ENCODE measurements around the gene OTUB2.
A peak's percentile ranks its signal among the peaks of the same experiment; 100 is the strongest.

OTUB2 gene

DNA sequence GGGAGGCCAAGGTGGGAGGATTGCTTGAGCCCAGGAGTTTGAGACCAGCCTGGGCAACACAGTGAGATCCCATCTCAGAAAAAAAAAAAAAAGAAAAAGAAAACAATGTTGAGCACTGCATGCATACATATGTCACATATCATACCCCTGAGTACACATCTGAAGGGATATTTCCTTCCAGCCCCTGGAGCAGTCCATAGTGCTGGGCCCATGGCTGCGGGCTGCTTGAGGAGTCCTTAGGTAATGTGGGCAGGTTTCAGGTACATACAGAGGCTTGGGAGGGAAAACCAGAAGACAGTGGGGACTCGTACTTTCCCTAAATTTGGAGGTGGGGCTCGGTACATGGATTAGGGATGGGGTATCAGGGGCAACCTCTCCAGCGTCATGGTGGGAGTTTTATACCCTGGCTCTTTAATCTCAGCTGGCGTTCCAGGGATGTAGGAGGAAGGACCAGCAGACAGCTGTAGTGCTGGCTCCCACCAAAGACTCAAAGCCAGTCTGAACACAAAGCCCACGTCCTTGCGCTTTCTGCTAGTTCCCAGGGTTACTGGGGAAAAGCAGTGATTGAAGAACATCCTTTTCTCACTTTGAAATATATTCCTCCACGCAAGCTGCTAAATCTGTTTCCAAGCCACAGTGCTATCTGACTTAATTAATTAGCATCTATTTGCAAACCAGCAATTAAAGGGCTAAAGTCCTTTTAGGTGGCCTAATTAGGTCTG lies 5.2 kb downstream of the OTUB2 start:
- H2BK120ac ChIP-seq (ENCODE audit: low read depth, low read length): no peak overlapping the region
- no peak overlapping the region for H2BK5ac ChIP-seq (ENCODE audit: low read length)
- no peaks in the 10 kb centered on the region for H3K79me1 ChIP-seq (ENCODE audit: low read depth, low read length)
- no peak overlapping the region for H4K91ac ChIP-seq (ENCODE audit: low read depth, low read length, poor library complexity)
- no peaks in the 10 kb centered on the region for H3K36me3 ChIP-seq (replicated peaks in 1 of 2; ENCODE audit: control insufficient read depth in 2 of 2, insufficient read depth in 2 of 2, low read length in 2 of 2)
- WGBS, 2 donors (ENCODE audit: extremely low coverage in 2 of 2, insufficient read length in 2 of 2, insufficient replicate concordance in 1 of 2): no CpG with 5 or more reads among the region's 8 CpGs
- H4K8ac ChIP-seq (ENCODE audit: low read depth, low read length): no peak overlapping the region
- H3K18ac ChIP-seq (ENCODE audit: low read length): no peak overlapping the region
- no peak overlapping the region for H3K23ac ChIP-seq (ENCODE audit: low read depth, low read length, poor library complexity)
- H2AFZ ChIP-seq (ENCODE audit: low read length): no peak overlapping the region
- no peak overlapping the region for H2AK5ac ChIP-seq (ENCODE audit: low read depth, low read length)
- H3K9ac ChIP-seq (ENCODE audit: low read depth, low read length, poor library complexity): no peak overlapping the region
- no peak for DNase-seq (ENCODE audit: low spot score)
- no peak overlapping the region for H3K4me2 ChIP-seq (ENCODE audit: insufficient read depth, low read length, poor library complexity, severe bottlenecking)
- H3K9me3 ChIP-seq (replicated peaks in 1 of 2; ENCODE audit: control insufficient read depth in 2 of 2, insufficient read depth in 1 of 2, low read depth in 1 of 2, low read length in 2 of 2): peaks cover 2 to 4% of the 10 kb centered on the region in 2 donors
- no peak overlapping the region for H3K4me3 ChIP-seq (ENCODE audit: low read length in 2 of 2)
- no peak overlapping the region for H3K14ac ChIP-seq (ENCODE audit: low read length)
- H3K27me3 ChIP-seq (ENCODE audit: control insufficient read depth in 3 of 3, insufficient read depth in 3 of 3, low read depth in 1 of 3, low read length in 3 of 3): no peaks in the 10 kb centered on the region
- no peak overlapping the region for H2BK15ac ChIP-seq (ENCODE audit: low read length)
- H3K27ac ChIP-seq (replicated peaks; ENCODE audit: low read length): no peak overlapping the region
- H3K4ac ChIP-seq (ENCODE audit: low read length): no peak overlapping the region
- no peak overlapping the region for H2BK12ac ChIP-seq (ENCODE audit: low read length)
- peaks cover 1 to 5% of the 10 kb centered on the region in 2 donors for H3K4me1 ChIP-seq (ENCODE audit: control insufficient read depth in 2 of 2, insufficient read depth in 1 of 2, low read depth in 1 of 2, low read length in 2 of 2)

GRCh38 chr14:94031883-94032279 lies 5.7 kb downstream of the OTUB2 start:
- H3K4me2 ChIP-seq (ENCODE audit: insufficient read depth, low read length, poor library complexity, severe bottlenecking): no peak overlapping the region
- H2BK5ac ChIP-seq (ENCODE audit: low read length): no peak overlapping the region
- no peak overlapping the region for H3K9ac ChIP-seq (ENCODE audit: low read depth, low read length, poor library complexity)
- peaks cover 1 to 4% of the 10 kb centered on the region in 2 donors for H3K4me1 ChIP-seq (ENCODE audit: control insufficient read depth in 2 of 2, insufficient read depth in 1 of 2, low read depth in 1 of 2, low read length in 2 of 2)
- no peaks in the 10 kb centered on the region for H3K36me3 ChIP-seq (replicated peaks in 1 of 2; ENCODE audit: control insufficient read depth in 2 of 2, insufficient read depth in 2 of 2, low read length in 2 of 2)
- H2BK12ac ChIP-seq (ENCODE audit: low read length): no peak overlapping the region
- H2AFZ ChIP-seq (ENCODE audit: low read length): no peak overlapping the region
- no peak overlapping the region for H4K8ac ChIP-seq (ENCODE audit: low read depth, low read length)
- WGBS, 2 donors (ENCODE audit: extremely low coverage in 2 of 2, insufficient read length in 2 of 2, insufficient replicate concordance in 1 of 2): no CpG with 5 or more reads among the region's 7 CpGs
- H3K27me3 ChIP-seq (ENCODE audit: control insufficient read depth in 3 of 3, insufficient read depth in 3 of 3, low read depth in 1 of 3, low read length in 3 of 3): no peaks in the 10 kb centered on the region
- no peak overlapping the region for H4K91ac ChIP-seq (ENCODE audit: low read depth, low read length, poor library complexity)
- no peak overlapping the region for H3K27ac ChIP-seq (replicated peaks; ENCODE audit: low read length)
- H3K14ac ChIP-seq (ENCODE audit: low read length): no peak overlapping the region
- no peak overlapping the region for H3K23ac ChIP-seq (ENCODE audit: low read depth, low read length, poor library complexity)
- no peak overlapping the region for H3K18ac ChIP-seq (ENCODE audit: low read length)
- no peak overlapping the region for H2BK120ac ChIP-seq (ENCODE audit: low read depth, low read length)
- H3K4me3 ChIP-seq (ENCODE audit: low read length in 2 of 2): no peak overlapping the region
- H3K79me1 ChIP-seq (ENCODE audit: low read depth, low read length): no peaks in the 10 kb centered on the region
- H3K4ac ChIP-seq (ENCODE audit: low read length): no peak overlapping the region
- no peak overlapping the region for H2BK15ac ChIP-seq (ENCODE audit: low read length)
- DNase-seq (ENCODE audit: low spot score): no peak
- H2AK5ac ChIP-seq (ENCODE audit: low read depth, low read length): no peak overlapping the region
- H3K9me3 ChIP-seq (replicated peaks in 1 of 2; ENCODE audit: control insufficient read depth in 2 of 2, insufficient read depth in 1 of 2, low read depth in 1 of 2, low read length in 2 of 2): peaks cover 2 to 4% of the 10 kb centered on the region in 2 donors

DNA sequence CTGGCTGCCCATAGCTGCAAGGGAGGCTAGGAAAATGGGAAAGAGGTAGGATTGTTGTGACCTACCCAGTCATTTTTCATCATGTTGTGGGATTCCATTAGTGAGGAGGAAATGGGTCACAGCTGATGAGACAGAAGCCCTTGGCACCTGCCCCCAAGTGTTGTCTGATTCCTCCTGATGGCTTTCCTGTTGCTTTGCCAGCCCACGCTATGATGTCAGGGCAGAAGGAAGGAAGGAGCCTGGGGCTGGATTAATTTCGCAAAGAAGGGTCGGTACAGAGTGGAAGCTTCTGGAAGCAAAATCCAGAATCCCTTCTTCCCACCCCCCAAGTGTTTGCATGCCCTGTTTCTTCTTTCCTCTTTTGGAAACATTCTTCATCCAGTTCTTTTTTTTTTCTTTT lies 8.7 kb downstream of the OTUB2 start:
- Histone ChIP-seq H3K4me1 (ENCODE audit: control insufficient read depth in 2 of 2, insufficient read depth in 1 of 2, low read depth in 1 of 2, low read length in 2 of 2) (peaks cover 0 to 2% of the 10 kb centered on the region in 2 donors), H3K4me3 (ENCODE audit: low read length in 2 of 2) (no peak overlapping the region), H3K14ac (ENCODE audit: low read length) (no peak overlapping the region), H2AK5ac (ENCODE audit: low read depth, low read length) (no peak overlapping the region), H2BK120ac (ENCODE audit: low read depth, low read length) (no peak overlapping the region), H3K36me3 (replicated peaks in 1 of 2; ENCODE audit: control insufficient read depth in 2 of 2, insufficient read depth in 2 of 2, low read length in 2 of 2) (peaks cover 0 to 4% of the 10 kb centered on the region in 2 donors), H4K91ac (ENCODE audit: low read depth, low read length, poor library complexity) (no peak overlapping the region), H3K79me1 (ENCODE audit: low read depth, low read length) (peaks cover 2% of the 10 kb centered on the region), H3K9me3 (replicated peaks in 1 of 2; ENCODE audit: control insufficient read depth in 2 of 2, insufficient read depth in 1 of 2, low read depth in 1 of 2, low read length in 2 of 2) (peaks cover 2 to 4% of the 10 kb centered on the region in 2 donors), H3K27ac (replicated peaks; ENCODE audit: low read length) (no peak overlapping the region), H2AFZ (ENCODE audit: low read length) (no peak overlapping the region), H3K4ac (ENCODE audit: low read length) (no peak overlapping the region), H2BK12ac (ENCODE audit: low read length) (no peak overlapping the region), H4K8ac (ENCODE audit: low read depth, low read length) (no peak overlapping the region), H3K4me2 (ENCODE audit: insufficient read depth, low read length, poor library complexity, severe bottlenecking) (no peak overlapping the region), H3K23ac (ENCODE audit: low read depth, low read length, poor library complexity) (no peak overlapping the region), H2BK5ac (ENCODE audit: low read length) (no peak overlapping the region), H3K9ac (ENCODE audit: low read depth, low read length, poor library complexity) (no peak overlapping the region), H2BK15ac (ENCODE audit: low read length) (no peak overlapping the region), H3K18ac (ENCODE audit: low read length) (no peak overlapping the region), H3K27me3 (ENCODE audit: control insufficient read depth in 3 of 3, insufficient read depth in 3 of 3, low read depth in 1 of 3, low read length in 3 of 3) (no peaks in the 10 kb centered on the region)
- no peak for DNase-seq (ENCODE audit: low spot score)
- WGBS, 2 donors (ENCODE audit: extremely low coverage in 2 of 2, insufficient read length in 2 of 2, insufficient replicate concordance in 1 of 2): no CpG with 5 or more reads among the region's 3 CpGs

GRCh38 chr14:94036313-94037167 lies 10.4 kb downstream of the OTUB2 start:
- Histone ChIP-seq H3K4me1 (ENCODE audit: control insufficient read depth in 2 of 2, insufficient read depth in 1 of 2, low read depth in 1 of 2, low read length in 2 of 2) (peaks cover 0 to 2% of the 10 kb centered on the region in 2 donors), H2BK5ac (ENCODE audit: low read length) (no peak overlapping the region), H3K9me3 (replicated peaks in 1 of 2; ENCODE audit: control insufficient read depth in 2 of 2, insufficient read depth in 1 of 2, low read depth in 1 of 2, low read length in 2 of 2) (peaks cover 2 to 4% of the 10 kb centered on the region in 2 donors), H3K18ac (ENCODE audit: low read length) (no peak overlapping the region), H2BK15ac (ENCODE audit: low read length) (no peak overlapping the region), H3K36me3 (replicated peaks in 1 of 2; ENCODE audit: control insufficient read depth in 2 of 2, insufficient read depth in 2 of 2, low read length in 2 of 2) (peaks cover 0 to 8% of the 10 kb centered on the region in 2 donors), H2BK12ac (ENCODE audit: low read length) (no peak overlapping the region), H3K27me3 (ENCODE audit: control insufficient read depth in 3 of 3, insufficient read depth in 3 of 3, low read depth in 1 of 3, low read length in 3 of 3) (no peaks in the 10 kb centered on the region), H3K4me3 (ENCODE audit: low read length in 2 of 2) (no peak overlapping the region), H3K4ac (ENCODE audit: low read length) (no peak overlapping the region), H3K79me1 (ENCODE audit: low read depth, low read length) (peaks cover 2% of the 10 kb centered on the region), H3K4me2 (ENCODE audit: insufficient read depth, low read length, poor library complexity, severe bottlenecking) (no peak overlapping the region), H4K8ac (ENCODE audit: low read depth, low read length) (no peak overlapping the region), H3K23ac (ENCODE audit: low read depth, low read length, poor library complexity) (no peak overlapping the region), H4K91ac (ENCODE audit: low read depth, low read length, poor library complexity) (no peak overlapping the region), H2BK120ac (ENCODE audit: low read depth, low read length) (no peak overlapping the region), H2AFZ (ENCODE audit: low read length) (no peak overlapping the region), H3K27ac (replicated peaks; ENCODE audit: low read length) (no peak overlapping the region), H3K9ac (ENCODE audit: low read depth, low read length, poor library complexity) (no peak overlapping the region), H2AK5ac (ENCODE audit: low read depth, low read length) (no peak overlapping the region), H3K14ac (ENCODE audit: low read length) (no peak overlapping the region)
- DNase-seq (ENCODE audit: low spot score): peak; percentile 44
- WGBS, 2 donors (ENCODE audit: extremely low coverage in 2 of 2, insufficient read length in 2 of 2, insufficient replicate concordance in 1 of 2): no CpG with 5 or more reads among the region's 12 CpGs

All from neuronal stem cell (in vitro differentiated cells).